ENCODE measurements around the gene CT45A7. TPM values are rescaled to one million over a fixed set of nuclear protein-coding genes. Genes with fewer than 3 reads are reported as not detected.
"Not testable (repeated sequence)": the region's sequence is repeated elsewhere in the genome, so short reads cannot be mapped to it uniquely, and the experiment has no call there.

CT45A7 gene, protein sequence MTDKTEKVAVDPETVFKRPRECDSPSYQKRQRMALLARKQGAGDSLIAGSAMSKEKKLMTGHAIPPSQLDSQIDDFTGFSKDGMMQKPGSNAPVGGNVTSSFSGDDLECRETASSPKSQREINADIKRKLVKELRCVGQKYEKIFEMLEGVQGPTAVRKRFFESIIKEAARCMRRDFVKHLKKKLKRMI
- not detected in 2 replicates for total RNA-seq
- long read RNA-seq: 0 reads

DNA sequence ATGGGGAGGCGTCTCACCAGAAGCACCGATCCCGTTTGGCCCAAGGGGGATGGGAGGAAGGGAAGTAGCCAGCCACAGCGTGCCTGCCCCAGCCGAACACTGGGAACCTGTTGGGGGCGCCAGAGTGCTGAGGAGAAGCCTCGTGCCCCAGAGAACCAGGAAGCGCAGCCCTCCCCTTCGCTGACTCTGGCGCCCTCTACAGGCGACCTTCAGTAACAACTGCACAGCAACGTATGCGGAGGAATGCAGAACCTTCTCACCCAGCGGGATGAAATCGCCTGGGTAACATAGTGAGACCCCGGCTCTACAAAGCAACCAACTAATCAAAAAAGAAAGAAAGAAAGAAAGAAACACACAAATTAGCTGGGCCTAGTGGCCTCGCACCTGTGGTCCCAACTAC is at the start of gene CT45A7:
CT45A7 (minus strand) TSS at position 101 of the 400 bp plus-strand sequence. CDS start 3,747 bp downstream, outside the sequence.
- not testable (repeated sequence) for H3K4me1 Mint-ChIP-seq (ENCODE audit: low read depth); H3K36me3 Mint-ChIP-seq (ENCODE audit: insufficient read depth); H3K27ac Mint-ChIP-seq; H3K4me3 Mint-ChIP-seq (ENCODE audit: low read depth); DNase-seq (ENCODE audit: low spot score, unreplicated experiment); H3K9me3 Mint-ChIP-seq (ENCODE audit: low read depth); H3K27me3 Mint-ChIP-seq

DNA sequence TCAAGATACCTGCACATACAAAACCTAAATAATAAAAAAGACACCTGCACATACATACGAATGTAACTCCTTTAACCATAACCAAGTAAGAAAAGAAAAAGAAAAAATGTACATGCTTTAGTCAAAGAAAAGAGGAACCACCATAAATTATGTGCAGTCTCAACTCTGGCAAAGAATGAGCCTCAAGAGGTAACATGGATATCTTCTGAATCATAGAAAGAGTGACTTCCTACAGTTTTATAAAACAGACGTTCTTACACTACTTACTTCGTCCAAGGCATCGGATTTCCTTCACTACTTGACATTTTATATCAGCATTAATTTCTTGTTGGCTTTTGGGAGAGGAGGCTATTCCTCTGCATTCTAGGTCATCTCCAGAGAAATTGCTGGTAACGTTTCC is 45.7 kb upstream of the CT45A7 start:
- H3K4me3 Mint-ChIP-seq (ENCODE audit: low read depth); H3K27me3 Mint-ChIP-seq; H3K9me3 Mint-ChIP-seq (ENCODE audit: low read depth); H3K27ac Mint-ChIP-seq; H3K4me1 Mint-ChIP-seq (ENCODE audit: low read depth); DNase-seq (ENCODE audit: low spot score, unreplicated experiment); H3K36me3 Mint-ChIP-seq (ENCODE audit: insufficient read depth): not testable (repeated sequence)

DNA sequence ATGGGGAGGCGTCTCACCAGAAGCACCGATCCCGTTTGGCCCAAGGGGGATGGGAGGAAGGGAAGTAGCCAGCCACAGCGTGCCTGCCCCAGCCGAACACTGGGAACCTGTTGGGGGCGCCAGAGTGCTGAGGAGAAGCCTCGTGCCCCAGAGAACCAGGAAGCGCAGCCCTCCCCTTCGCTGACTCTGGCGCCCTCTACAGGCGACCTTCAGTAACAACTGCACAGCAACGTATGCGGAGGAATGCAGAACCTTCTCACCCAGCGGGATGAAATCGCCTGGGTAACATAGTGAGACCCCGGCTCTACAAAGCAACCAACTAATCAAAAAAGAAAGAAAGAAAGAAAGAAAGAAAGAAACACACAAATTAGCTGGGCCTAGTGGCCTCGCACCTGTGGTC is 34.6 kb upstream of the CT45A7 start, which contains the start of gene CT45A9:
CT45A9 (minus strand) TSS at position 101 of the 400 bp plus-strand sequence. CDS start 3,751 bp downstream, outside the sequence.
- H3K4me3 Mint-ChIP-seq (ENCODE audit: low read depth); H3K4me1 Mint-ChIP-seq (ENCODE audit: low read depth); H3K36me3 Mint-ChIP-seq (ENCODE audit: insufficient read depth); DNase-seq (ENCODE audit: low spot score, unreplicated experiment); H3K27me3 Mint-ChIP-seq; H3K9me3 Mint-ChIP-seq (ENCODE audit: low read depth); H3K27ac Mint-ChIP-seq: not testable (repeated sequence)

DNA sequence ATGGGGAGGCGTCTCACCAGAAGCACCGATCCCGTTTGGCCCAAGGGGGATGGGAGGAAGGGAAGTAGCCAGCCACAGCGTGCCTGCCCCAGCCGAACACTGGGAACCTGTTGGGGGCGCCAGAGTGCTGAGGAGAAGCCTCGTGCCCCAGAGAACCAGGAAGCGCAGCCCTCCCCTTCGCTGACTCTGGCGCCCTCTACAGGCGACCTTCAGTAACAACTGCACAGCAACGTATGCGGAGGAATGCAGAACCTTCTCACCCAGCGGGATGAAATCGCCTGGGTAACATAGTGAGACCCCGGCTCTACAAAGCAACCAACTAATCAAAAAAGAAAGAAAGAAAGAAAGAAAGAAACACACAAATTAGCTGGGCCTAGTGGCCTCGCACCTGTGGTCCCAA is 17.4 kb upstream of the CT45A7 start, which contains the start of gene CT45A8:
CT45A8 (minus strand) TSS at position 101 of the 400 bp plus-strand sequence. CDS start 3,755 bp downstream, outside the sequence.
- DNase-seq (ENCODE audit: low spot score, unreplicated experiment); H3K27me3 Mint-ChIP-seq; H3K4me1 Mint-ChIP-seq (ENCODE audit: low read depth); H3K27ac Mint-ChIP-seq; H3K36me3 Mint-ChIP-seq (ENCODE audit: insufficient read depth); H3K9me3 Mint-ChIP-seq (ENCODE audit: low read depth); H3K4me3 Mint-ChIP-seq (ENCODE audit: low read depth): not testable (repeated sequence)

DNA sequence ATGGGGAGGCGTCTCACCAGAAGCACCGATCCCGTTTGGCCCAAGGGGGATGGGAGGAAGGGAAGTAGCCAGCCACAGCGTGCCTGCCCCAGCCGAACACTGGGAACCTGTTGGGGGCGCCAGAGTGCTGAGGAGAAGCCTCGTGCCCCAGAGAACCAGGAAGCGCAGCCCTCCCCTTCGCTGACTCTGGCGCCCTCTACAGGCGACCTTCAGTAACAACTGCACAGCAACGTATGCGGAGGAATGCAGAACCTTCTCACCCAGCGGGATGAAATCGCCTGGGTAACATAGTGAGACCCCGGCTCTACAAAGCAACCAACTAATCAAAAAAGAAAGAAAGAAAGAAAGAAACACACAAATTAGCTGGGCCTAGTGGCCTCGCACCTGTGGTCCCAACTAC is 17.2 kb downstream of the CT45A7 start, which contains the start of gene CT45A2:
CT45A2 (minus strand) TSS at position 101 of the 400 bp plus-strand sequence. CDS start 3,747 bp downstream, outside the sequence.
- H3K4me3 Mint-ChIP-seq (ENCODE audit: low read depth); H3K4me1 Mint-ChIP-seq (ENCODE audit: low read depth); H3K36me3 Mint-ChIP-seq (ENCODE audit: insufficient read depth); H3K9me3 Mint-ChIP-seq (ENCODE audit: low read depth); H3K27ac Mint-ChIP-seq; DNase-seq (ENCODE audit: low spot score, unreplicated experiment); H3K27me3 Mint-ChIP-seq: not testable (repeated sequence)

DNA sequence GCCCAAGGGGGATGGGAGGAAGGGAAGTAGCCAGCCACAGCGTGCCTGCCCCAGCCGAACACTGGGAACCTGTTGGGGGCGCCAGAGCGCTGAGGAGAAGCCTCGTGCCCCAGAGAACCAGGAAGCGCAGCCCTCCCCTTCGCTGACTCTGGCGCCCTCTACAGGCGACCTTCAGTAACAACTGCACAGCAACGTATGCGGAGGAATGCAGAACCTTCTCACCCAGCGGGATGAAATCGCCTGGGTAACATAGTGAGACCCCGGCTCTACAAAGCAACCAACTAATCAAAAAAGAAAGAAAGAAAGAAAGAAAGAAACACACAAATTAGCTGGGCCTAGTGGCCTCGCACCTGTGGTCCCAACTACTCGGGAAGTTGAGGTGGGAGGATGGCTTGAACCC is 34.4 kb downstream of the CT45A7 start, which contains the start of gene CT45A6:
CT45A6 (minus strand) TSS at position 101 of the 400 bp plus-strand sequence. CDS start 3,794 bp downstream, outside the sequence.
- not testable (repeated sequence) for H3K9me3 Mint-ChIP-seq (ENCODE audit: low read depth); H3K4me1 Mint-ChIP-seq (ENCODE audit: low read depth); H3K27ac Mint-ChIP-seq; H3K36me3 Mint-ChIP-seq (ENCODE audit: insufficient read depth); DNase-seq (ENCODE audit: low spot score, unreplicated experiment); H3K27me3 Mint-ChIP-seq; H3K4me3 Mint-ChIP-seq (ENCODE audit: low read depth)

DNA sequence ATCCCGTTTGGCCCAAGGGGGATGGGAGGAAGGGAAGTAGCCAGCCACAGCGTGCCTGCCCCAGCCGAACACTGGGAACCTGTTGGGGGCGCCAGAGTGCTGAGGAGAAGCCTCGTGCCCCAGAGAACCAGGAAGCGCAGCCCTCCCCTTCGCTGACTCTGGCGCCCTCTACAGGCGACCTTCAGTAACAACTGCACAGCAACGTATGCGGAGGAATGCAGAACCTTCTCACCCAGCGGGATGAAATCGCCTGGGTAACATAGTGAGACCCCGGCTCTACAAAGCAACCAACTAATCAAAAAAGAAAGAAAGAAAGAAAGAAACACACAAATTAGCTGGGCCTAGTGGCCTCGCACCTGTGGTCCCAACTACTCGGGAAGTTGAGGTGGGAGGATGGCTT is 51.7 kb downstream of the CT45A7 start, which contains the start of gene CT45A5:
CT45A5 (minus strand) TSS at position 101 of the 400 bp plus-strand sequence. CDS start 3,774 bp downstream, outside the sequence.
- not testable (repeated sequence) for H3K4me1 Mint-ChIP-seq (ENCODE audit: low read depth); H3K27ac Mint-ChIP-seq; H3K36me3 Mint-ChIP-seq (ENCODE audit: insufficient read depth); H3K9me3 Mint-ChIP-seq (ENCODE audit: low read depth); DNase-seq (ENCODE audit: low spot score, unreplicated experiment); H3K4me3 Mint-ChIP-seq (ENCODE audit: low read depth); H3K27me3 Mint-ChIP-seq

Other genes starting within 250 kb of the CT45A7 start
- gene CT45A1, start 123.6 kb downstream of the CT45A7 start, total RNA-seq: not detected in 2 replicates
- not detected in 2 replicates for gene CT45A3, start 69.1 kb downstream of the CT45A7 start, total RNA-seq
- not detected in 2 replicates for gene CT45A5, start 51.8 kb downstream of the CT45A7 start, total RNA-seq
- gene CT45A6, start 34.5 kb downstream of the CT45A7 start, total RNA-seq: not detected in 2 replicates
- gene CT45A2, start 17.3 kb downstream of the CT45A7 start, total RNA-seq: not detected in 2 replicates
- not detected in 2 replicates for gene CT45A8, start 17.3 kb upstream of the CT45A7 start, total RNA-seq
- gene CT45A9, start 34.5 kb upstream of the CT45A7 start, total RNA-seq: not detected in 2 replicates
- not detected in 2 replicates for gene CT45A10, start 56.2 kb upstream of the CT45A7 start, total RNA-seq
- not detected in 2 replicates for gene SAGE1, start 56.4 kb upstream of the CT45A7 start, total RNA-seq
- gene MMGT1, start 136.7 kb upstream of the CT45A7 start, total RNA-seq: 17.6 and 17.7 TPM in 2 replicates
- 15.3 and 15.5 TPM in 2 replicates for gene SLC9A6, start 148.2 kb upstream of the CT45A7 start, total RNA-seq

Data from progenitor cell of endocrine pancreas (in vitro differentiated cells).